ENCODE data around the gene CLINT1.

The CLINT1 gene

DNA sequence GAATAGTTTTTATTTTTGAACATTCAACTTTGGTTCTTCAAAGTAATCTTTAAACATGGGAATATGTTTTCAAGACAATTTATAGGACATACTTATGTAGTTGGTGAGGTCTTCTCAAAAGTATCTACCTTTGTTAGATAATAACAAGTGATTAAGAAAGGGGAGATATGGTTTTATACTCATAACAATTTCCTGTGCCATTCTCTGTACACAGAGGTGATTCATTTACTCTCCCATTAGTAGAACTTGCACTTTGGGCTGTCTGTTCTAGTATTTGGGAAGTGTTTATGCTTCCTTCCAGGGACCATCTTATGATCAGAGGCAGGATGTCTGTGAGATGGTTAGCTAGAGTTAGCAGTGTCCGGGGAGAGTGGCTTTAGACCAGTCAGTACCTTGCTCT lies 100.2 kb downstream of the CLINT1 start:
- Histone ChIP-seq H3K4me1 (ENCODE audit: low read length) (peaks cover 15% of the 10 kb centered on the region), H4K20me1 (ENCODE audit: insufficient read depth, low read length) (no peaks in the 10 kb centered on the region), H3K9ac (ENCODE audit: low read length) (no peak overlapping the region), H3K27ac (ENCODE audit: low read length) (no peak overlapping the region), H2AFZ (ENCODE audit: low read depth, low read length) (no peak overlapping the region), H3K9me3 (ENCODE audit: insufficient read depth, low read length) (no peaks in the 10 kb centered on the region), H3K4me2 (ENCODE audit: low read length) (no peak overlapping the region), H3K4me3 (ENCODE audit: low read length) (no peak overlapping the region), H3K79me2 (ENCODE audit: low read length) (no peaks in the 10 kb centered on the region), H3K36me3 (replicated peaks; ENCODE audit: low read depth, low read length) (no peaks in the 10 kb centered on the region), H3K27me3 (ENCODE audit: low read depth, low read length) (no peaks in the 10 kb centered on the region)
- no peak for TF ChIP-seq EZH2phosphoT487 (IDR thresholded peaks at IDR 0.05; ENCODE audit: low read depth)
- TF ChIP-seq CTCF (IDR thresholded peaks at IDR 0.05; ENCODE audit: low read depth, low read length) = no peak

DNA sequence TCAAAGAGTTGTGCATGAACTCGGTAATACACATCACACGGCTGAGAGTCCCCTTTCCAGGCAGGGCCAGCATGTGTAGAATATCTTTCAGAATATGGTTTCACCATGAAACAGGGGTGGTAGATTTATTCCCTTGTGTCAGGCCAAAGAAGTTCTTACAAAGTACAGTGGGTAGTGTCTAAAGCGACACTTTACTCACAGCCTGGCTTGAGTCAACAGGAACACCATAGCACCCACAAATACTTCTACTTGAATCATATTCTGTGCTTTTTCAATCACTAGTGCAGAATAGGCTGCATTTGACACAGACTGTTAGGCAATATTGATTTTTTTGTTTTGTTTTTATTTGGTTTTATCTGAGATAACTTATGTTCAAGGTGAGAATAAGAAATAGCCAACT lies 102.8 kb downstream of the CLINT1 start:
- peaks cover 15% of the 10 kb centered on the region for H3K4me1 ChIP-seq (ENCODE audit: low read length)
- H3K4me2 ChIP-seq (ENCODE audit: low read length) = no peak overlapping the region
- H3K27me3 ChIP-seq (ENCODE audit: low read depth, low read length) = no peaks in the 10 kb centered on the region
- H3K9ac ChIP-seq (ENCODE audit: low read length) = no peak overlapping the region
- H3K79me2 ChIP-seq (ENCODE audit: low read length) = no peaks in the 10 kb centered on the region
- no peak for TF ChIP-seq EZH2phosphoT487 (IDR thresholded peaks at IDR 0.05; ENCODE audit: low read depth)
- TF ChIP-seq CTCF (IDR thresholded peaks at IDR 0.05; ENCODE audit: low read depth, low read length) = no peak
- no peaks in the 10 kb centered on the region for H3K36me3 ChIP-seq (replicated peaks; ENCODE audit: low read depth, low read length)
- H3K27ac ChIP-seq (ENCODE audit: low read length) = no peak overlapping the region
- no peak overlapping the region for H3K4me3 ChIP-seq (ENCODE audit: low read length)
- no peaks in the 10 kb centered on the region for H4K20me1 ChIP-seq (ENCODE audit: insufficient read depth, low read length)
- H2AFZ ChIP-seq (ENCODE audit: low read depth, low read length) = no peak overlapping the region
- H3K9me3 ChIP-seq (ENCODE audit: insufficient read depth, low read length) = no peaks in the 10 kb centered on the region

DNA sequence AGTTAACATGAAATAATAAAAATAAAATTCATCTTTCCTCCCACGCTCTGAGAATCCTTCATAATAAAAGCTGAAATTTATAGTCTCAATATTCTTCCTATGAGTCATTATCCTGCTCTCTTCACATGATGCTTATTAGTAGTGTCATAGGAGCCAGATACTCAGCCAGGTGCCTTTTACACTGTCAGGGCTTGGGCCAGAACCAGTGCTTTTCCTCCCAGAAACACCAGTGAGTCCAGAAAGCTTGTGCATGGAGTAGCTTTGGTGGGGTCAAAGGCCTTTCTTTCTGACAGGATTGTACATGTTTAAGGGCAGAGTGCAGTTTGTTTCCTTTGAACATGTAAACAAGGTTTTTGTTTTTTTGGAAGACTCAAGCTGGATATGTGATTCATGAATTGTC lies 108.6 kb downstream of the CLINT1 start:
- no peak overlapping the region for H2AFZ ChIP-seq (ENCODE audit: low read depth, low read length)
- H3K79me2 ChIP-seq (ENCODE audit: low read length) = no peaks in the 10 kb centered on the region
- TF ChIP-seq EZH2phosphoT487 (IDR thresholded peaks at IDR 0.05; ENCODE audit: low read depth) = no peak
- H3K4me2 ChIP-seq (ENCODE audit: low read length) = no peak overlapping the region
- H3K4me3 ChIP-seq (ENCODE audit: low read length) = no peak overlapping the region
- H3K4me1 ChIP-seq (ENCODE audit: low read length) = no peaks in the 10 kb centered on the region
- H3K9ac ChIP-seq (ENCODE audit: low read length) = no peak overlapping the region
- H3K27me3 ChIP-seq (ENCODE audit: low read depth, low read length) = no peaks in the 10 kb centered on the region
- H3K36me3 ChIP-seq (replicated peaks; ENCODE audit: low read depth, low read length) = no peaks in the 10 kb centered on the region
- no peaks in the 10 kb centered on the region for H3K9me3 ChIP-seq (ENCODE audit: insufficient read depth, low read length)
- H4K20me1 ChIP-seq (ENCODE audit: insufficient read depth, low read length) = no peaks in the 10 kb centered on the region
- H3K27ac ChIP-seq (ENCODE audit: low read length) = no peak overlapping the region

GRCh38 chr5:157749462-157749799 lies 109.5 kb downstream of the CLINT1 start:
- no peak overlapping the region for H3K4me3 ChIP-seq (ENCODE audit: low read length)
- no peak overlapping the region for H3K9ac ChIP-seq (ENCODE audit: low read length)
- TF ChIP-seq CTCF (IDR thresholded peaks at IDR 0.05; ENCODE audit: low read depth, low read length) (no peak), EZH2phosphoT487 (IDR thresholded peaks at IDR 0.05; ENCODE audit: low read depth) (no peak)
- H2AFZ ChIP-seq (ENCODE audit: low read depth, low read length) = no peak overlapping the region
- H4K20me1 ChIP-seq (ENCODE audit: insufficient read depth, low read length) = no peaks in the 10 kb centered on the region
- no peaks in the 10 kb centered on the region for H3K36me3 ChIP-seq (replicated peaks; ENCODE audit: low read depth, low read length)
- H3K27me3 ChIP-seq (ENCODE audit: low read depth, low read length) = no peaks in the 10 kb centered on the region
- H3K79me2 ChIP-seq (ENCODE audit: low read length) = 0 out of 2 replicates have a peak, but pooled peaks cover 4% of the 10 kb centered on the region
- peaks cover 4% of the 10 kb centered on the region; the same call in 1 of the 2 replicates for H3K4me1 ChIP-seq (ENCODE audit: low read length)
- H3K27ac ChIP-seq (ENCODE audit: low read length) = no peak overlapping the region
- no peaks in the 10 kb centered on the region for H3K9me3 ChIP-seq (ENCODE audit: insufficient read depth, low read length)
- no peak overlapping the region for H3K4me2 ChIP-seq (ENCODE audit: low read length)
